LNCaP clone FGC (cell line): ENCODE data around the gene GFOD1.

ENCODE experiments used
- DNase-seq: peaks from one replicate; pipeline ENCODE4 v3.0.0-alpha.2; 2011; ENCODE audit warnings: low read depth
- H3K4me3 ChIP-seq: 2 replicates; pipeline ENCODE4 v1.5.1; 2011; ENCODE audit warnings: mild to moderate bottlenecking, low read depth, low read length, control low read depth
- CTCF ChIP-seq: IDR thresholded peaks from 2 replicates; pipeline ENCODE4 v1.5.1; 2012; ENCODE audit warnings: mild to moderate bottlenecking; ENCODE audit not compliant: control insufficient read depth, insufficient read depth; ENCODE audit errors: extremely low read depth

The GFOD1 gene

GRCh38 chr6:13365320-13365719 lies 122.1 kb downstream of the GFOD1 start:
- no peak for DNase-seq
- no peak overlapping the region for H3K4me3 ChIP-seq
- no peak for TF ChIP-seq CTCF

- H3K4me3 ChIP-seq, result no peak overlapping the region
- no peak for TF ChIP-seq CTCF
- DNase-seq, result no peak
Measured at GRCh38 chr6:13364842-13365241, 122.6 kb downstream of the GFOD1 start.

GRCh38 chr6:13362412-13362811 lies 125.0 kb downstream of the GFOD1 start:
- H3K4me3 ChIP-seq, result no peak overlapping the region
- TF ChIP-seq CTCF, result no peak
- DNase-seq, result no peak

GRCh38 chr6:13360671-13361540 lies 126.5 kb downstream of the GFOD1 start:
- no peak overlapping the region for H3K4me3 ChIP-seq
- TF ChIP-seq CTCF, result no peak
- no peak for DNase-seq

- no peak for DNase-seq
- H3K4me3 ChIP-seq, result no peak overlapping the region
- no peak for TF ChIP-seq CTCF
Measured at GRCh38 chr6:13359287-13359686, 128.1 kb downstream of the GFOD1 start.

GRCh38 chr6:13358511-13358910 lies 128.9 kb downstream of the GFOD1 start:
- no peak for DNase-seq
- no peak for TF ChIP-seq CTCF
- H3K4me3 ChIP-seq, result no peak overlapping the region
